Raji (cell line): ENCODE measurements around the gene ZNF740.

Experiments
- POLR2A ChIP-seq: IDR thresholded peaks from 2 replicates; pipeline ENCODE4 v1.6.1; 2011; ENCODE audit warnings: low read depth, low read length, control low read depth; ENCODE audit not compliant: insufficient read depth

Gene ZNF740

GRCh38 chr12:53180220-53180930 lies at the start of gene ZNF740, which contains the start of gene CSAD:
TSS of gene ZNF740 (plus strand) at chr12:53180722. CDS start at chr12:53181984, 1,262 bp downstream.
TSS of gene CSAD (minus strand) at chr12:53180925. CDS start at chr12:53173470, 7,455 bp downstream.
- TF ChIP-seq POLR2A = peak; percentile 81

- no peak for TF ChIP-seq POLR2A
Observed at GRCh38 chr12:53131844-53132243, 48.7 kb upstream of the ZNF740 start.

GRCh38 chr12:53133722-53134121 lies 46.8 kb upstream of the ZNF740 start:
- no peak for TF ChIP-seq POLR2A

GRCh38 chr12:53143355-53143754 lies 37.2 kb upstream of the ZNF740 start:
- TF ChIP-seq POLR2A = no peak

GRCh38 chr12:53145383-53146260 lies 34.9 kb upstream of the ZNF740 start:
- no peak for TF ChIP-seq POLR2A

GRCh38 chr12:53147181-53147580 lies 33.3 kb upstream of the ZNF740 start:
- no peak for TF ChIP-seq POLR2A

- no peak for TF ChIP-seq POLR2A
Observed at GRCh38 chr12:53147653-53148052, 32.9 kb upstream of the ZNF740 start.

- no peak for TF ChIP-seq POLR2A
Observed at GRCh38 chr12:53151039-53151438, 29.5 kb upstream of the ZNF740 start.

GRCh38 chr12:53152390-53152789 lies 28.1 kb upstream of the ZNF740 start:
- no peak for TF ChIP-seq POLR2A

GRCh38 chr12:53159195-53159839 lies 21.2 kb upstream of the ZNF740 start:
- peak; percentile 49 for TF ChIP-seq POLR2A

GRCh38 chr12:53160000-53160399 lies 20.5 kb upstream of the ZNF740 start:
- TF ChIP-seq POLR2A = no peak

- no peak for TF ChIP-seq POLR2A
Observed at GRCh38 chr12:53160673-53161072, 19.8 kb upstream of the ZNF740 start.

GRCh38 chr12:53161119-53161911 lies 19.2 kb upstream of the ZNF740 start:
- TF ChIP-seq POLR2A = no peak

GRCh38 chr12:53166837-53167236 lies 13.7 kb upstream of the ZNF740 start:
- no peak for TF ChIP-seq POLR2A

GRCh38 chr12:53169644-53170043 lies 10.9 kb upstream of the ZNF740 start:
- no peak for TF ChIP-seq POLR2A

- TF ChIP-seq POLR2A = no peak
Observed at GRCh38 chr12:53170215-53170614, 10.3 kb upstream of the ZNF740 start.
